ENCODE data around the gene TSPEAR.

The TSPEAR gene

DNA sequence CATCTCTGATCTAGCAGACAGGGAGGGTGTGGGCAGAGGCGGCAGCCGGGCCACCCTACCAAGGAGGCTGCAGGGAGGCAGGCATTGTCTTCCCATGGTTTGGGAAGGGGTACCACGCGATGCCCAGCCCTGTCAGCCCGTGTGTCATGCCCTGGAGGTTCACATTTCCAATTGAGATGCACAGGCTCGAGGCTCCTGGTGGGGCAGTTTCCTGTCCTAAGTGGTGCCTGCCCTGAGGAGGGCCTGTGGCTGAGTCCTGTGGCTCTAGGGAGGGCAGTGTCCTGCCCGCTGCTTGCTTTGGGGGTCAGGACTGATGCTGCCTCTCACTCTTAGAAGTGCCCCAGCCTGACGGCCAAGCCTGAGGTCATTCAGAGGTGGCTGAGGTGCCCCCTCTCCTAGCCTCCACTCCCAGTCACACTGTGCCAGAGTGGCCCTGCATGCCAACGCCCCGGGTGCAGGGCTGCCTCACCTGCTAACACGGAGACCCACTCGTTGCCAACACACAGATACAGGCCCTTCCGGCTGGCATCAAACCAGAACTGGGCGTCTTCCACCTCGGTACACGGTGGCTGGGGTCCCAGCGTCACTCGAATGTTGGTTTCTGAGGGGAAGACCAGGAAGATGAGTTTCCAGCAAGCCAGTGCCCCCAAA lies 183.3 kb downstream of the TSPEAR start:
- peaks cover 4% of the 10 kb centered on the region; the same call in 1 of the 2 replicates for H3K27me3 ChIP-seq
- H3K9me3 ChIP-seq: peaks cover 4% of the 10 kb centered on the region; the same call in 1 of the 2 replicates
- TF ChIP-seq, protein P1, sequence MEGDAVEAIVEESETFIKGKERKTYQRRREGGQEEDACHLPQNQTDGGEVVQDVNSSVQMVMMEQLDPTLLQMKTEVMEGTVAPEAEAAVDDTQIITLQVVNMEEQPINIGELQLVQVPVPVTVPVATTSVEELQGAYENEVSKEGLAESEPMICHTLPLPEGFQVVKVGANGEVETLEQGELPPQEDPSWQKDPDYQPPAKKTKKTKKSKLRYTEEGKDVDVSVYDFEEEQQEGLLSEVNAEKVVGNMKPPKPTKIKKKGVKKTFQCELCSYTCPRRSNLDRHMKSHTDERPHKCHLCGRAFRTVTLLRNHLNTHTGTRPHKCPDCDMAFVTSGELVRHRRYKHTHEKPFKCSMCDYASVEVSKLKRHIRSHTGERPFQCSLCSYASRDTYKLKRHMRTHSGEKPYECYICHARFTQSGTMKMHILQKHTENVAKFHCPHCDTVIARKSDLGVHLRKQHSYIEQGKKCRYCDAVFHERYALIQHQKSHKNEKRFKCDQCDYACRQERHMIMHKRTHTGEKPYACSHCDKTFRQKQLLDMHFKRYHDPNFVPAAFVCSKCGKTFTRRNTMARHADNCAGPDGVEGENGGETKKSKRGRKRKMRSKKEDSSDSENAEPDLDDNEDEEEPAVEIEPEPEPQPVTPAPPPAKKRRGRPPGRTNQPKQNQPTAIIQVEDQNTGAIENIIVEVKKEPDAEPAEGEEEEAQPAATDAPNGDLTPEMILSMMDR (IDR thresholded peaks at IDR 0.05; ENCODE audit: low read depth, low read length): no peak
- H3K4me3 ChIP-seq (ENCODE audit: low read depth, low read length): no peak overlapping the region
- H3K36me3 ChIP-seq: no peaks in the 10 kb centered on the region
- H3K4me1 ChIP-seq: no peaks in the 10 kb centered on the region
- DNase-seq: peak; percentile 4

DNA sequence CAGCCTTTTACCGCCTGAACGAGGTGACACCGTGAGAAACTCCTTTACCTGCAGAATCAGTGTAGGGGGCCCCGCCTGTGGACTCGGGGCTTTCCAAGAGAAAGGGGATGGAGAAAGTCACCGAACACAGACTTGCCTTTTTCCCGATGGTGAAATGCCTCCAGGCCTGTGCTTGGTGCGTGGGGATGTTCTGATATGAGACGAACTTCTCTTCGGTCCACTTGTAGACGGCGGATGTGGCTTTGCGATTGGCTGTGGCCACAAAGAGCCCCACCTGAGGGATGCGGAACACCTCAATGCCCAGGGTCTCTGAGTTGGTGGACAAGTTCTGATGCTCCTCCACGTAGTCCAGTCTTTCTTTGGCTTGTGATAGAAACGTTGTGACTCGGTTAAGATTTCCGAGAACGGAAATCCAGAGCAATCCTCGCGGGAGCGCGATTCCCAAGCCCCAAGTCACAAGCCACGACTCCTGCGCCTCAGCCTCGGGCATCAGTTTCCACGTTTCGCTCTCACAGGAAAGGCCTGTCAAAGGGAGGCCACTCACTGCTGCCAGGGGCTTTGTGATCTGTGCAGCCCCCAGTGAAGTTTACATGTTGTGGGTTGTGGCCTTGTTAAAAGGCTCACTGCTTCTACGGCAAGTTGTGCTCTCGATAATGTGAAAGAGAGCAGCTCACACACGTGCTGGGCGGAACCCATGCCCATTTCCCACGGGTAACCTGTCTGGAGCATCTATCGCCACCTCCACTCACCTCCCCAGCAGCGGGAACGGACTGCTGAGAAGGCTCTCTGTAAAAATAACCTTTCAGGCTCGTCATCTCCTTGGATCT lies 184.0 kb downstream of the TSPEAR start:
- DNase-seq: no peak
- H3K27me3 ChIP-seq: no peaks in the 10 kb centered on the region; the same call in 1 of the 2 replicates
- TF ChIP-seq, protein P1 (IDR thresholded peaks at IDR 0.05; ENCODE audit: low read depth, low read length): no peak

DNA sequence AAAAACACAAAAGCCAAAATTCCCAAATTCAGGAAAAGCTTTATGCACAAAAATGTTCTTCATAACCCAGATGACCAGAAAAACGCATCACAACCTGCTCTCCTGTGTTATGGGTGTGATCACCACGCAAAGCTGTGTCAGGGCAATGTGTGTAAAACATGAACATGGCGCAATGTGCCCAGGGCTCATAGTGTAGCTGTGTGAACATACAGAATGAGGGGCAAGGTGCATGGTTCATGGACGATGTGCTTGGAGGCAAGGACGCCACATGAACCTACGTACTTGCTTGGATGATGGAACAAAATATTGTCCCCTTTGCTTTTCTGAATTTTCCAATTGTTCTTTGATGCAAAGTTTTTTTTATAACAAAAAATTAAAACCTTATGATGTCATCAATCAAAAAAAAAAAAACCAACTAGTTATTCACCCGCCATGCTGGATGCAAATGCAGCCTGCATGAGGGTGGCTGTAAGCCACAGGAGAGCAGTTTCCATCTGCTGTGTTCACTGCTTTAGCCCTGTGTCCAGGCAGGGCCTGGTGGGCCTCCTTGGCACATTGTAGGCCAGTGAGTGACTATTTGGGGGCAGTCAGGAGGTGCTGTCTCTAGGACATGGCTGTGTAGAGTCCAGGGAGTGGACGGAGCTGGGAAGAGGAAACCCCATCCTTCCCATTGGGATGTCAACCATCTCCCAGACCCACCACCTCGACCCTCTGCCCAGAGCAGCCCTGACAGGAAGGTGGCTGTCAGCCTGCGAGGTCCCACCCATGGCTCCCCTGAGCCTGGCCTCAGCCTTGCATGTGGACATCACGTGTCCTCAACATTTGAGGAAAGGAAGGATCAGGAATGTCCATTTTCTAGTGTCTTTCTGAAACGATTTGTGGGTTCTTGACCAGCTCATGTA lies 185.0 kb downstream of the TSPEAR start:
- Histone ChIP-seq H3K36me3 (no peaks in the 10 kb centered on the region), H3K27me3 (no peaks in the 10 kb centered on the region; the same call in 1 of the 2 replicates), H3K9me3 (peaks cover 4% of the 10 kb centered on the region; the same call in 1 of the 2 replicates), H3K4me3 (ENCODE audit: low read depth, low read length) (no peak overlapping the region), H3K4me1 (no peaks in the 10 kb centered on the region)
- no peak for DNase-seq
- TF ChIP-seq, protein P1 (IDR thresholded peaks at IDR 0.05; ENCODE audit: low read depth, low read length): no peak

More for the DNA sequence above, 184.0 kb downstream of the TSPEAR start:
- H3K4me3 ChIP-seq (ENCODE audit: low read depth, low read length): no peak overlapping the region
- H3K36me3 ChIP-seq: no peaks in the 10 kb centered on the region
- peaks cover 4% of the 10 kb centered on the region; the same call in 1 of the 2 replicates for H3K9me3 ChIP-seq
- no peaks in the 10 kb centered on the region for H3K4me1 ChIP-seq

DNA sequence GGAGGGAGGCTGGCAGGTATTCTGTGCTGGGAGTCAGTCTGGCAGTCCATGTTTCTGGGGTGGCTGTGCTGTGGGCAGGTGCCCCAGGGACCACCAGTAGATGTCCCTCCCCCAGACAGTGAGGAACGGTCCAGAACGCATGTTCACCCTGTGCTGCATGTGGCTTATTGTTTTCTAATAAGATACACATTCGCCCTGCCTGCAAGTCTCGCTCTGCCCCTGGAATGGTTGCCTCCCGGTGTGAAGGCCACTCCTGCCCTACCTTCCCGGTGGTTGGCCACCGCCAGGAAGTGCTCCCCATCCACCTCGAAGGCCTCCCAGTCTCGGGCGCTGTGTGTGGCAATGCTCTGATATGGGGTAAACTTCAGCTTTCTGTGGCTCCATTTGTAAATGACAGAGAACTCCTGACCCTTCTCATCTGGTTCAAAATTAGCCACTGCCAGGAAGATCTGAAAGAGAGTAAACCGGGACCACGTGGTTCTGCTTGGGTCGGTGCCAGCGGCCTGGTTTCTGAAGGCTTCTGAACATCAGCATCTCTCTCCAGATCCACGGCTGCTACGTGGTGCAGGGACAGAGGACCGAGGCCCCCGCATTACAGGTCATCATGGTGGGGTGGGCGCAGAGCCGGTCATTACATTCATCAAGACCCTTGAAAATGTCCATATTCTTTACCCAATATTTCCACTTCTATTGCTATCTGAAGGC lies 185.8 kb downstream of the TSPEAR start:
- TF ChIP-seq, protein P1 (IDR thresholded peaks at IDR 0.05; ENCODE audit: low read depth, low read length): no peak
- peaks cover 4% of the 10 kb centered on the region; the same call in 1 of the 2 replicates for H3K9me3 ChIP-seq
- peak; percentile 9 for DNase-seq
- H3K4me1 ChIP-seq: no peaks in the 10 kb centered on the region
- no peak overlapping the region for H3K4me3 ChIP-seq (ENCODE audit: low read depth, low read length)
- H3K36me3 ChIP-seq: no peaks in the 10 kb centered on the region
- no peaks in the 10 kb centered on the region; the same call in 1 of the 2 replicates for H3K27me3 ChIP-seq
